CD4-positive, alpha-beta T cell (primary cell): ENCODE measurements around the gene P2RY12. TPM values are rescaled to one million over a fixed set of nuclear protein-coding genes. Genes with fewer than 3 reads are reported as not detected.

Source experiments
- ATAC-seq: fragments of 200-7000 bp; cut with Tn5 transposase; one replicate; pipeline ENCODE4 v1.10.0; 2022; ENCODE audit warnings: mild to moderate bottlenecking; ENCODE audit not compliant: poor library complexity
- CTCF ChIA-PET: fragments of 350-600 bp; sonication (Branson Sonifier 250); formaldehyde crosslinking; loops from one replicate; lab custom pipeline; 2021; ENCODE audit warnings: antibody characterized with exemption, inconsistent platforms; lab: Charles Lee
- POLR2A ChIA-PET: fragments of 350-600 bp; sonication (Branson Sonifier 250); formaldehyde crosslinking; loops from one replicate; lab custom pipeline; 2021; ENCODE audit warnings: antibody characterized with exemption, inconsistent platforms; lab: Charles Lee
- DNase-seq, 14 experiments: peaks; one replicate each; pipeline ENCODE4 v3.0.0-alpha.2; 2013 to 2020; ENCODE audit warnings: mixed read lengths in 2 of 14
- H3K27ac ChIP-seq, 2 donors: one replicate each; pipeline versions ENCODE4 v1.5.1 to v1.7.0; 2013; ENCODE audit warnings: low read length in 2 of 2, low read depth in 1 of 2, mild to moderate bottlenecking in 1 of 2
- H3K27me3 ChIP-seq, 2 experiments: 1 replicate in 1 of 2; 2 replicates in 1 of 2; pipeline versions ENCODE4 v1.6.1 to v1.7.0; 2013; ENCODE audit warnings: low read length in 2 of 2, control low read depth in 1 of 2, mild to moderate bottlenecking in 1 of 2, moderate library complexity in 1 of 2; ENCODE audit not compliant: insufficient read depth in 2 of 2, control insufficient read depth in 1 of 2
- H3K36me3 ChIP-seq: one replicate; pipeline ENCODE4 v1.6.1; 2013; ENCODE audit warnings: low read length, control low read depth; ENCODE audit not compliant: insufficient read depth
- H3K4me1 ChIP-seq: one replicate; pipeline ENCODE4 v1.6.1; 2013; ENCODE audit warnings: low read length, control low read depth; ENCODE audit not compliant: insufficient read depth
- H3K4me3 ChIP-seq: one replicate; pipeline ENCODE4 v1.5.1; 2013; ENCODE audit warnings: mild to moderate bottlenecking, low read length, moderate library complexity
- H3K9me3 ChIP-seq, 2 experiments: 1 replicate in 1 of 2; 2 replicates in 1 of 2; pipeline versions ENCODE4 v1.6.1 to v1.7.0; 2013; ENCODE audit warnings: low read length in 2 of 2, mild to moderate bottlenecking in 2 of 2, control low read depth in 1 of 2, moderate library complexity in 1 of 2; ENCODE audit not compliant: control insufficient read depth in 1 of 2, insufficient read depth in 1 of 2
- H3K27ac Mint-ChIP-seq: one replicate; pipeline ENCODE4 v1.8.0; 2020; ENCODE audit warnings: mixed read lengths
- H3K27me3 Mint-ChIP-seq: one replicate; pipeline ENCODE4 v1.8.0; 2021; ENCODE audit warnings: mixed read lengths
- H3K36me3 Mint-ChIP-seq: one replicate; pipeline ENCODE4 v1.8.0; 2021; ENCODE audit warnings: low read depth, mixed read lengths
- H3K4me1 Mint-ChIP-seq: one replicate; pipeline ENCODE4 v1.8.0; 2021; ENCODE audit warnings: low read depth, mixed read lengths
- H3K4me3 Mint-ChIP-seq: one replicate; pipeline ENCODE4 v1.8.0; 2020; ENCODE audit warnings: mild to moderate bottlenecking, mixed read lengths
- H3K9me3 Mint-ChIP-seq: one replicate; pipeline ENCODE4 v1.8.0; 2020; ENCODE audit warnings: mixed read lengths
- CTCF ChIP-seq: fragments of 200-600 bp; IDR thresholded peaks from one replicate; pipeline ENCODE4 v1.8.0; 2022; ENCODE audit warnings: antibody characterized with exemption, mild to moderate bottlenecking
- intact Hi-C, 2 experiments: fragments of 100-400 bp; cut with DNase I in 1 of 2; cut with micrococcal nuclease in 1 of 2; formaldehyde crosslinking; loops; one replicate each; pipeline versions ENCODE4 v1.15.1 to v1.9.0; 2023 to 2025; cut with DNase I, micrococcal nuclease
- polyA plus RNA-seq, 2 donors: library from polyadenylated mRNA; unstranded; fragments of 120-200 nt; gene quantifications; one replicate each; pipeline ENCODE4 v1.2.1, GENCODE V29; 2013
- total RNA-seq, 174 experiments: library from RNA in 2 of 174; stranded (reverse) in 2 of 174; gene quantifications; one replicate each; pipeline ENCODE4 v1.2.3 and lab custom pipeline; 2021 to 2026

Gene P2RY12
- total RNA-seq (not detected), total RNA-seq (lab: John Stamatoyannopoulos, UW) (0 to 0.87 (median 0) reads per million in 172 experiments)
- 0.40 TPM for polyA plus RNA-seq (2013, experiment 1 of 2)
- 0.64 TPM for polyA plus RNA-seq (2013, experiment 2 of 2)

GRCh38 chr3:151384741-151385174, at the start of gene P2RY12:
TSS of gene P2RY12 (minus strand) at chr3:151384753. CDS start at chr3:151338845, 45,908 bp downstream.
- H3K27me3 ChIP-seq: no peaks in the 10 kb centered on the region
- peak in 3 of 14 experiments; percentile 7 to 15 (median 11) for DNase-seq
- Mint-ChIP-seq H3K27me3 (no peaks in the 10 kb centered on the region), H3K9me3 (no peaks in the 10 kb centered on the region), H3K36me3 (no peaks in the 10 kb centered on the region), H3K4me3 (peak within 1 kb of the TSS; percentile 8), H3K27ac (no peak within 1 kb of the TSS), H3K4me1 (no peaks in the 10 kb centered on the region)
- H3K4me1 ChIP-seq: no peaks in the 10 kb centered on the region
- no peak for TF ChIP-seq CTCF
- no peak within 1 kb of the TSS for H3K27ac ChIP-seq
- no peaks in the 10 kb centered on the region for H3K9me3 ChIP-seq
- H3K4me3 ChIP-seq: no peak within 1 kb of the TSS
- no peaks in the 10 kb centered on the region for H3K36me3 ChIP-seq
- intact Hi-C loops: no loop called here
- ChIA-PET POLR2A (interaction anchor here (0.7 kb wide), 1 partner anchor 262 kb away, joined by 4 read pairs; no protein-coding TSS in a partner anchor), CTCF (no interaction called here)
- no peak for ATAC-seq

DNA sequence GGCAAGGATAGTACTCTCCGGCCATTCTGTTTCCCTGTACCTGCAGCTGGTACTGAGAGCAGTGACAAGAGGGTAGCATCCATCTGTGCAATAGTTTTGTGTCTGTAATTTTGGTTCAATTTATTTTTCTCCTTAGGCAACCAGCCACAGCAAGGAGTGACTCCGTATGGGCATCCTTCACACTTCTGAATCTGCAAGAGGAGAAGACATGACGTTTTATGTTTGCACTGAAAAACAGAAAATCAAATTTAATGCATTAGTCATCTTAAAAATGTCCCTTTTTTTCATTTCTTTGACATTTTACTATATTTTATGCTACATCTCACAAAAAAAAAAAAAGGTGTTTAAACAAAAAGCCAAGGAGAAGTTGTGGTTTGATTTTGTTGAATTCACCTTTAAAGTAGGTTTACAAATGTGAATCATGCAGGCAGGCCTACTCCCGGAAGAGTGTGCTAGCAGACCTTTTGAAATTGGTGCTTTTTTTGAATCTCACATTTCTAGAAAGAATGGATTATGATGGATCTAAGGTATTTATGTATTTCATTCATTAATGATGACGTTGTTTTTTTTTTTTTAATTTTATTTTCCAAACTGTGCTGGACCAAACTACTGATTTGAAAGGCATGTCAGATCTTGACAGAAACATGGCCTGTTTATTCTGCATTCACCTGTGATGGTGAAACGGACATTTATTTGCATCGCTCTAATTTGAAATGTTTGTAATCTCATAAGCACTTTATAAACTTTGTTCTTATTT, 48.2 kb upstream of the P2RY12 start:
- no peaks in the 10 kb centered on the region for H3K27me3 ChIP-seq
- H3K36me3 Mint-ChIP-seq: no peaks in the 10 kb centered on the region
- TF ChIP-seq CTCF: no peak
- no peak for DNase-seq
- intact Hi-C loops: loop anchor here in 1 of 2 experiments (10.0 kb wide), 1 partner anchor 208 kb away; no protein-coding TSS in a partner anchor
- no peaks in the 10 kb centered on the region for H3K9me3 ChIP-seq
- no peak overlapping the region for H3K27ac Mint-ChIP-seq
- H3K27me3 Mint-ChIP-seq: no peaks in the 10 kb centered on the region
- H3K4me3 ChIP-seq: no peak overlapping the region
- H3K4me1 ChIP-seq: no peaks in the 10 kb centered on the region
- ChIA-PET POLR2A (no interaction called here), CTCF (no interaction called here)
- no peak overlapping the region for H3K27ac ChIP-seq
- no peaks in the 10 kb centered on the region for H3K36me3 ChIP-seq
- H3K9me3 Mint-ChIP-seq: no peaks in the 10 kb centered on the region
- no peak overlapping the region for H3K4me3 Mint-ChIP-seq
- H3K4me1 Mint-ChIP-seq: no peaks in the 10 kb centered on the region
- no peak for ATAC-seq

DNA sequence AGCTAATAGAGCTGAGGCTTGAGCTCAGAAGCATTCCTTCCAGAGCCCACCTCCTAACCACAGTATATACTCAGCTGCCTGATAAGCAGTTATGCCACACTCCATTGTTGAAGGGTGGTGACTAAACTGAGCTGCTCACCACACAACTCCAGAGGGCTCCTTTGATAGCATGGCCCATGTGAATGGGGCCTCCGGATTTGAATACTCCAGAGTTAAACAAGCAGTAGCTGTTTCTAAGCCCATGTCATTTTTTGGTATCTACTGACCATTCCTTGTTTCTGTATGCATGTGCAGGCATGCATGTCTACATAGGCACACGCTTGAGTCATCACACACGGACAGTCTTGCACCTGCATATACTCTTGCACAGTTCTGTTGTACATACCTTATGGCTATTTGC, 47.4 kb upstream of the P2RY12 start:
- Mint-ChIP-seq H3K27me3 (no peaks in the 10 kb centered on the region), H3K9me3 (no peaks in the 10 kb centered on the region), H3K4me3 (no peak overlapping the region), H3K4me1 (no peaks in the 10 kb centered on the region), H3K27ac (no peak overlapping the region), H3K36me3 (no peaks in the 10 kb centered on the region)
- Histone ChIP-seq H3K4me1 (no peaks in the 10 kb centered on the region), H3K9me3 (no peaks in the 10 kb centered on the region), H3K4me3 (no peak overlapping the region), H3K36me3 (no peaks in the 10 kb centered on the region), H3K27me3 (no peaks in the 10 kb centered on the region), H3K27ac (no peak overlapping the region)
- POLR2A ChIA-PET: no interaction called here
- ATAC-seq: no peak
- no peak for DNase-seq
- intact Hi-C loops: loop anchor here (1.0 to 10.0 kb wide), 2 partner anchors 26 to 207 kb away; no protein-coding TSS in a partner anchor
- no peak for TF ChIP-seq CTCF
- CTCF ChIA-PET: interaction anchor here (0.6 kb wide), 1 partner anchor 1194 kb away, joined by 5 read pairs; no protein-coding TSS in a partner anchor
